GM18502 (cell line): ENCODE results near the gene PITPNM2.

Source experiments
- ATAC-seq: cut with Tn5 transposase; IDR thresholded peaks from one replicate; pipeline ENCODE4 v1.9.1; 2021; ENCODE audit warnings: mild to moderate bottlenecking; ENCODE audit not compliant: unreplicated experiment, poor library complexity

Gene PITPNM2

GRCh38 chr12:123150744-123151456 is at the start of gene PITPNM2:
PITPNM2 (minus strand) TSS chr12:123151090; CDS start chr12:123034590, 116,500 bp downstream.
- ATAC-seq: peak; percentile 63

- ATAC-seq: no peak
These were observed 49.5 kb upstream of the PITPNM2 start for GRCh38 chr12:123200414-123200813.

DNA sequence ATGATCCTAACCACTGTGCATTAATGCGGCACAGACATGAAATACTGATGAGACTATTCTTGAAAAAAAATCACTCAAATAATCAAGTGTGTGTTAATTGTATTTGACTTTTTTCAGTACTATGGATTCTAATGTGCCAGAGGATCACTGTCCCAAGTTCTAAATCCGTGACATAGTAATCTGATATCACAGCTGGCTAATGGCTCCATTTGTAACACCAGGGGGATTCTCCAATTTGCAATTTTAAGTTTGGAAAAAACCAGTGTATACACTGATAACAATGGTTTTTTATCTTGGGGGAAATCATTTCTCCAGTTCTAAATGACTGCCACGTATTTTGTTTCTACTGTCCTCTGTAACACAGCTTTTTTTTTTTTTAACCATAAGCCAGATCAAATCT is 49.0 kb upstream of the PITPNM2 start:
- ATAC-seq: no peak

- no peak for ATAC-seq
These were observed 36.7 kb upstream of the PITPNM2 start for GRCh38 chr12:123187637-123188036.

DNA sequence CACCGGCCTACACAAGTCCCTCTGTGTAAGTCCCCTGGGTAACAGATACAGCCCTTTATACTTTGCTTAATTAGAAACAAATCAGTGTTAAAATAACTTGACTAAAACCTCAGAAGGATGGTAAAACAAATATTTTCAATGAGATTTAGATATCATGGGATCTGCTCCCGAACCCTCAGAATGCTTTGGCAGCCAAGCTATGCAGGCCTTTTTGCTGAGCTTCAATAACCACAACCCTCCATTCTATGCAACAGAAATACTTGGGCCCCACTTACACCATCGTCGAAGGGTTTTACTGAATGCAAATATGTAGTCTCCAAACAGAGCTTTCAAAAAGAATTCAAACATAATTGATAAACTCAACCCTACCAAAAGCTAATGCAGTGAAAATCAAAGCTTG is 29.3 kb upstream of the PITPNM2 start:
- no peak for ATAC-seq

- ATAC-seq: no peak
These were observed 21.1 kb upstream of the PITPNM2 start for GRCh38 chr12:123171967-123172366.

GRCh38 chr12:123167329-123167728 is 16.4 kb upstream of the PITPNM2 start:
- no peak for ATAC-seq

GRCh38 chr12:123165537-123165936 is 14.6 kb upstream of the PITPNM2 start:
- no peak for ATAC-seq

GRCh38 chr12:123164710-123165261 is 13.9 kb upstream of the PITPNM2 start:
- no peak for ATAC-seq

DNA sequence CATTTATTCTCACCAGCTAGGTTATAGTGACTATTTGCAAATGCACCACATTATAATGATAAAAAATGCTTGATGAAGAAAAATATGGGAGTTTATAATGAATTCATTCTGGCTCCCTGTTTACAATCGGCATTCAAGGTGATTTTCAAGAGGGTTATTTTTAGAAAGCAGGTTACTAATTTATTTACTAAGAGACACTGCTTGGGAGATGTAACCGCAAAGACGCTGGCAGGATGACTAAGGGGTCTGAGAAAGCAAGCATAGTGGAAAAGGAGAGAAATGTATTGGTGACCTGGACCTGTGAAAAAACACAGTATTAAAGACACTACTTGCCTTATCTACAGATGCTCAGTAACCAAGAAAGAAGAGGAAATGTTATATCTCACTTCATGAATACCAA is 13.3 kb upstream of the PITPNM2 start:
- no peak for ATAC-seq

- no peak for ATAC-seq
These were observed 12.3 kb upstream of the PITPNM2 start for GRCh38 chr12:123163227-123163626.

DNA sequence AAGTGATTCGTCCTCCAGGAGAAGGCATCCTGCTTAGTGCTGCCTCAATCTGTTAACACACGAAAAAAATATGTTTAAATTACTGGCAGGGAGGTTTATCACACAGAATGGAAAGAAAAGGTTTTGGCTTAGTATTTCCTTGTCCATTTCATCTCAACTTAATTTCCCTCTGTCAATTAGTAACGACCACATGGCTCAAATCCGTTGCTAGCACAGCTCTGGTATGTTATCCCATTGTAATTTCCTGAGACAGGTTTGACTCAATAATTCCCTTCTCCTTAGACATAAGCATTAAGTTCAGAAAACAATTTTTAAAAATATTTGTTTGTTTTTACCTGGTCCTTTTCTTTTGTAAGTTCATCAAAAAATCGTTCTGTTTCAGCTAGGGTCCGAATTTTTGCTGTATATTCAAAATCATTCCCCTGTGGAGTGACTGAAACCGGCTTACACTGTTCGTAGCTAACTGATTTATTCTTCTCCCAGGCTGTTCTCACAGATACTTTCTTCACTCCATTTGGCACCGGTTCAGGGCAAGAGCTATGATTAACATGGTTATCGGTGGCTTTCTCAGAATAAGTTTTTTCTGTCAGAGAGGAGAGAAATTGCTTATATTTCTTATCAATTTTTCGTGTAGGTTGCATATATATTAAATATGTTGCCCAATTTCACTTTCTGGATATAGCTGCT is 10.1 kb upstream of the PITPNM2 start:
- ATAC-seq: no peak

GRCh38 chr12:123153906-123154305 is 3.0 kb upstream of the PITPNM2 start:
- no peak for ATAC-seq

- no peak for ATAC-seq
These were observed 1.9 kb upstream of the PITPNM2 start for GRCh38 chr12:123152833-123153232.

DNA sequence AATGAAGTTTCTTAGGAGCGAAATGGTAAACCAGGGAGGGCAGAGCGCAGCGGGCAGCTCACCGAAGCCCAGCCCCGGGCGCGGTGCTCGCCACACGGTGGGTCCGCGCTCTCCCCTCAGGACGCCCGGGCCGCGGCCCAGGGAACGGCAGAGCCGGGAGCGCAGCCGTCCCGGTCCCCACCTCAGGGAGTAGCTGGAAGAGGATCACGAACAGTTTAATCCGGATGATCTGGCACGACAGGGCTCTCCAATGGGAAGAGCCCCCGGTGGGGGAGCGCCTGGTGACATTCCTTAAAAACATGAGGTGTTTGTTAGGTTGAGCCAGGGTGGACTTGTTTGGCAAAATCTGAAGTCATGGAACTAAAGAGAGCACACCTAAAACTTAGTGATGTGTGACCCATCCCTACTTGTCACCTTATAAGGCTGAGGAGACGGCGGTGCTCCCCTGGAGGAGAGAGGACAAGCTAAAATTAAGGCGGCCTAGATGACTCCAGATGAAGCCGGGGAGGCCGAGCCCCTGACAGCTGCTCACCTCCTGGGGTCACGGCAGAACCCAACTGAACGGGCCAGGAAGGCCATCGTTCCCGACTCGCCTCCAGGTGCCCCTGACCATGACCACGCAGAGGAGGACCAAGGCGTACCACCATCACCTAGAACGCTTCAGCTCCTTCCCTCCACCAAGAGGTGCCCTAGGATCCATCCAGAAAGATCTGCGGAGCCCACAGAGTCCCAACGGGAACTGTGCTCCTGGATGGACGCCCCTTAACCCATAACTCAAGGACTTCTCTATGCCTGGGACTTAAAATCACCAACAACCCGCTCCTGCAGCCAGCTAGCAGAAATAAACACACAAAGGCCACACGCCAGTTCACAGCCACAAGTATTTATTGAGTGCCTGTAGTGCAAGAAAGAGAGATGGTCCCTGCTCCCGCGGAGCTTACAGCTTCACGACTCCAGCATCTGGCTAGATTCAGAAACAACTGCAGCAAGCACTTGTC is 866 bp upstream of the PITPNM2 start:
- peak; percentile 16 for ATAC-seq

DNA sequence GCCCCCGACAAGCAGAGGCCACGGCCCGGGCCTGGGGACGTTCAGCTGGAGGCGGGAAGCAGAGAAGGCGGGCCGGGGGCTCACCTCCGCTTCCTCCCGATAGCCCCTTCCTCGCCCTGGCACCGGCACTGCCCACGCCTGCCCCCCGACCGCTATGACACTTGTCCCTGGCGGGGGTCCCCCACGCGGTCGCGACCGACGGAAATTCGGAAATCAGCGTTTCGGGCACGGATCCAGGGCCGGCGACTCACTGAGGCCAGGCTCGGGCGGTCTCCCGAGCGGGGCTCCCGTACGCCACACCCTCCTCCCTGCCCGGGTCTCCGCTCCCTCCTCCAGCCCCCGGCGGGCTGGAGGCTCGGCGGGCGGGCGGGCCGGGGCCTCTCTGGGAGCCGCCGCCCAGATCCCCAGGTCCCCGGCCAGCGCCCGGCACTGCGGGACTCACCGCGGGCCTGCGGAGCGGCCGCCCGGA is 581 bp downstream of the PITPNM2 start:
- ATAC-seq: peak; percentile 36

- ATAC-seq: no peak
These were observed 1.2 kb downstream of the PITPNM2 start for GRCh38 chr12:123149501-123150274.

DNA sequence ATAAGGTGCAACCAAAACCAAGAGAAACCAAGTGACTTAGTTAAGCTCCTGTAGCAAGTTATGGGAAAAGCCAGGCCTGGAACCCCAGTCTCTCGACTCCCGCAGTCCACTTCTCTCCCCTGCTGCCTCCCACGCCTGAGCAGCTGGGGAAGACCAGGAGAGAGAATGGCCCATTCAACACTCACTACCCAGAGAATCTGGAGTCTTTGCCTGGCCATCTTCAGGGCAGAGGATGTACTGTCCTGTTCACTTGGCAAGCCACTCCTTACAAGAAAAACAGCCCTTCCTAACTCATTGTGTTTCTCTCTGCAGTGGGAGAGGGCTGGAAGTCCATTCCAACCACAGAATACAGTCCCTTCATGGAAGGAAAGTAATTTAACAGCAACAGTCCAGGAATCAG is 1.8 kb downstream of the PITPNM2 start:
- ATAC-seq: no peak

- no peak for ATAC-seq
These were observed 2.2 kb downstream of the PITPNM2 start for GRCh38 chr12:123148655-123149054.

DNA sequence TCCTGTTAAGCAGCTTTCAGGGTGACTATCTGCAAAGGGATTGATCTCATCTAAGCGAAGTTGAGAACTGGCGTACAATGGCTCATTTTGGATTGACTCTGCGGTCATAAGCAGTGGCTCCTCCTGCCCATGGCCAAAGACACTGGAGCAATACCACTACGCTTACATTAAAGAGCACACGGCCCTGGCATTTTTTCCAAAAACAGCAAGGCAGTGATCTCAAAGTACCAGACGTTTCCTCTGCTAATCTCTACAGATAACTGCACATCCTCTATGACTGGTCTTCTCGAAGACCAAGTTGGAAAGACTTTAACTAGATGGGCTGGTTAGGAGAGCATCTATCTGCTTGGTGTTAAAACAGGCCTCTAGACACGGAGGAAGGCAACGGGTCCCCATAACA is 2.7 kb downstream of the PITPNM2 start:
- no peak for ATAC-seq
